HL-60 (cell line): Measurements from ENCODE around the gene KANK3.

Source experiments
- POLR2AphosphoS5 ChIP-seq: IDR thresholded peaks from 2 replicates; pipeline ENCODE4 v1.6.1; 2012; ENCODE audit warnings: low read depth
- TF ChIP-seq, protein P1 (sequence below): IDR thresholded peaks from one replicate; pipeline ENCODE4 v1.5.1; 2011; ENCODE audit warnings: low read length, control low read depth, inconsistent platforms; ENCODE audit not compliant: insufficient read depth

DNA sequence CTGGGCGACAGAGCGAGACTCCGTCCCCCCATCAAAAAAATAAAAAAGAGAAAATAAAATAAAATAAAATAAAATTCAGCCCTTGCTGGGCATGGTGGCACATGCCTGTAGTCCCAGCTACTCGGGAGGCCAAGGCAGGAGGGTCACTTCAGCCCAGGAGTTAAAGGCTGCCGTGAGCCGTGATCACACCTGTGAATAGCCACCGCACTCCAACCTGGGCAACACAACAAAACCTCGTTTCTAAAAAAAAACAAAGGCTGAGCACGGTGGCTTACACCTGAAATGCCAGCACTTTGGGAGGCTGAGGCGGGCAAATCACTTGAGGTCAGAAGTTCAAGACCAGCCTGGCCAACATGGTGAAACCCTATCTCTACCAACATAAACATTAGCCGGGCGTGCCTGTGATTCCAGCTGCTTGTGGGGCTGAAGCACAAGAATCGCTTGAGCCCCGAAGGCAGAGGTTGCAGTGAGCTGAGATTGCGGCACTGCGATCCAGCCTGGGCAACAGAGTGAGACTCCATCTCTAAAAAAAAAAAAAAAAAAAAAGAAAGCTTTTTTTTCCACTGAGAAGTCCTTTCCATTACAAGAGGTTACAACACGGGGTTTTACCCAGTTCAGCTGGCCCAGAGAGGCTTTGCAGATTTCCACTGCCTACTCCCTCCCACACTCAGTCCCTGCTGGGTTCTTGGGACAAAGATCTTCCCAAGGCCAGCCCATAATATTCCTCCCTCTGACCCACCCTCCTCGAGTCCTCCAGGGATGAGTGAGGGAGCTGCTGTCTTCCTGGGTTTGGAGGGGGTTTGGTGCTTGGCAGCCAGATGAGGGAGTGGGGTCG, 27.3 kb upstream of the KANK3 start:
- TF ChIP-seq, protein P1, sequence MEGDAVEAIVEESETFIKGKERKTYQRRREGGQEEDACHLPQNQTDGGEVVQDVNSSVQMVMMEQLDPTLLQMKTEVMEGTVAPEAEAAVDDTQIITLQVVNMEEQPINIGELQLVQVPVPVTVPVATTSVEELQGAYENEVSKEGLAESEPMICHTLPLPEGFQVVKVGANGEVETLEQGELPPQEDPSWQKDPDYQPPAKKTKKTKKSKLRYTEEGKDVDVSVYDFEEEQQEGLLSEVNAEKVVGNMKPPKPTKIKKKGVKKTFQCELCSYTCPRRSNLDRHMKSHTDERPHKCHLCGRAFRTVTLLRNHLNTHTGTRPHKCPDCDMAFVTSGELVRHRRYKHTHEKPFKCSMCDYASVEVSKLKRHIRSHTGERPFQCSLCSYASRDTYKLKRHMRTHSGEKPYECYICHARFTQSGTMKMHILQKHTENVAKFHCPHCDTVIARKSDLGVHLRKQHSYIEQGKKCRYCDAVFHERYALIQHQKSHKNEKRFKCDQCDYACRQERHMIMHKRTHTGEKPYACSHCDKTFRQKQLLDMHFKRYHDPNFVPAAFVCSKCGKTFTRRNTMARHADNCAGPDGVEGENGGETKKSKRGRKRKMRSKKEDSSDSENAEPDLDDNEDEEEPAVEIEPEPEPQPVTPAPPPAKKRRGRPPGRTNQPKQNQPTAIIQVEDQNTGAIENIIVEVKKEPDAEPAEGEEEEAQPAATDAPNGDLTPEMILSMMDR, result no peak
- no peak for TF ChIP-seq POLR2AphosphoS5
